Measurements from ENCODE around the gene SLC41A1. TPM values are rescaled to one million over a fixed set of nuclear protein-coding genes. Genes with fewer than 3 reads are reported as not detected.
A peak's percentile ranks its signal among the peaks of the same experiment; 100 is the strongest.

The SLC41A1 gene
- total and polyA plus RNA-seq, 9 of the 15 experiments (the other 6 are each of a cell fraction or from before 2014, with no cell fraction given): 4.1 to 29.3 (median 11.4) TPM

DNA sequence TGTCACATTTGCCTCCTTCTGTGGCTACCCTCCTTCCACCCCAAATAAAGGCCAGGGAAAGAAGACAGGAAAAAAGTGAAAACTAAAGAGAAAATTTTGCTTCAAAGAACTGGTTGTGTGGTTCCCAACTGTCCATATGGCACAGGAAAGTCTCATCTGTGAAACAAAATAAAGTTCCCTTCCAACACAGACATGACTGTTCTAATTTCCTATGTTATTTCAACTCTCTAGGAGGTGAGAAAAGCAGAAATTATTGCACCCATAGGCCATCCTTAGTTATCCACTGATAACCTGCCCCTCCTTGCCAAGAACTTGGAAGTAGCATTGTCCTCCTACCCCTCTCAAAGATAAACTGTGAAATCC lies 29.6 kb downstream of the SLC41A1 start:
- TF ChIP-seq NFIC (IDR thresholded peaks at IDR 0.05): no peak
- no peak for TF ChIP-seq ZNF639 (CRISPR knock-in tag; conservative IDR thresholded peaks at IDR 0.05 in 1 of 2, IDR thresholded peaks at IDR 0.05 in 1 of 2)
- no peak for TF ChIP-seq C11orf30 (IDR thresholded peaks at IDR 0.05; ENCODE audit: low read depth)
- TF ChIP-seq CBX3 (IDR thresholded peaks at IDR 0.05; ENCODE audit: borderline replicate concordance in 1 of 2, low read length in 2 of 2): no peak
- H3K79me2 ChIP-seq (ENCODE audit: control insufficient read depth, insufficient read depth, low read length): no peaks in the 10 kb centered on the region
- POLR2A ChIA-PET: interaction anchor here (1.3 kb wide), 1 partner anchor 8 kb away, joined by 3 read pairs; no protein-coding TSS in a partner anchor
- no peak overlapping the region; the same call in 1 of the 2 replicates for H3K4me2 ChIP-seq (ENCODE audit: insufficient read depth, low read length)
- no TSS peak for BruUV-seq (replicated peaks)
- no peaks in the 10 kb centered on the region for H4K20me1 ChIP-seq (replicated peaks; ENCODE audit: control insufficient read depth, insufficient read depth, low read length)
- ATAC-seq: no peak
- no peaks in the 10 kb centered on the region for H3K9me3 ChIP-seq (replicated peaks; ENCODE audit: control insufficient read depth, insufficient read depth, low read depth, low read length)
- H3K9me1 ChIP-seq (ENCODE audit: control insufficient read depth, insufficient read depth, low read length): no peaks in the 10 kb centered on the region
- no peaks in the 10 kb centered on the region for H3K36me3 ChIP-seq (ENCODE audit: control insufficient read depth, insufficient read depth, low read length)
- no peak for DNase-seq (ENCODE audit: extremely low read depth in 1 of 4, low spot score in 3 of 4)
- peaks cover 7 to 20% of the 10 kb centered on the region in 2 experiments; a peak in 4 of 5 replicates for H3K4me1 ChIP-seq (replicated peaks in 1 of 2; ENCODE audit: control insufficient read depth in 2 of 2, insufficient read depth in 2 of 2, low read length in 2 of 2)
- no peak overlapping the region for H3K9ac ChIP-seq (ENCODE audit: insufficient read depth in 1 of 2, low read depth in 2 of 2, low read length in 2 of 2)
- no peaks in the 10 kb centered on the region; a peak in 2 of 5 replicates for H3K27me3 ChIP-seq (ENCODE audit: control insufficient read depth in 2 of 2, insufficient read depth in 2 of 2, low read length in 2 of 2)
- H2AFZ ChIP-seq (ENCODE audit: low read depth, low read length): peak overlapping the region; percentile 25; the same call in 1 of the 2 replicates
- intact Hi-C loops (cut with micrococcal nuclease) (loop anchor here (10.0 kb wide), 1 partner anchor 189 kb away; no protein-coding TSS in a partner anchor), in situ Hi-C loops (cut with MboI) (no loop called here)
- H3K27ac ChIP-seq (ENCODE audit: extremely low read depth, low read depth, low read length): no peak overlapping the region
- no peak overlapping the region for H3K4me3 ChIP-seq
- CTCF ChIA-PET (ENCODE audit: low intra/inter-chr PET ratio): no interaction called here
- no peak for FAIRE-seq

Measured in K562 (cell line).